ENCODE measurements around the gene SENP7.

Gene SENP7

DNA sequence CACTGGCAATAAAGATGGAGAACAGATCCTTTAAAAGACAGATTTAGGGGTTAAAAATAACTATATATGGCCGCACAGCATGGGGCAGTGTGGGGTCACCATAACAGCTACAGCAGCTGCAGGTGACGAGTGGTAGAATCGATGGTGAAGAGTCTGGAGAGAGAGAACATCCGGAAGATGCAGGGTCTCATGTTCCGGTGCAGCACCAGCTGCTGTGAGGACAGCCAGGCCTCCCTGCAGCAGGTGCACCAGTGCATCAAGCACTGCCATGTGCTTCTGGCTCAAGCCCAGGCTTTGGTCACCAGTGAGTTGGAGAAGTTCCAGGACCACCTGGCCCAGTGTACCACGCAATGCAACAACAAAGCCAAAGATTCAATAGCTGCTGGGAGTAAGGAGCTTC is 98.9 kb downstream of the SENP7 start:
- POLR2A ChIA-PET = no interaction called here
- CTCF ChIA-PET = no interaction called here
- TF ChIP-seq L3MBTL2 (conservative IDR thresholded peaks at IDR 0.05) (no peak), CTBP1 (IDR thresholded peaks at IDR 0.05; ENCODE audit: borderline replicate concordance) (no peak), LEF1 (IDR thresholded peaks at IDR 0.05; ENCODE audit: borderline replicate concordance) (no peak), ELF4 (IDR thresholded peaks at IDR 0.05) (no peak), FOXM1 (IDR thresholded peaks at IDR 0.05; ENCODE audit: borderline replicate concordance) (no peak), FOXK2 (IDR thresholded peaks at IDR 0.05) (no peak), NFRKB (IDR thresholded peaks at IDR 0.05) (no peak), TARDBP (IDR thresholded peaks at IDR 0.05) (no peak), SUZ12 (IDR thresholded peaks at IDR 0.05) (no peak), BHLHE40 (IDR thresholded peaks at IDR 0.05; ENCODE audit: borderline replicate concordance) (no peak), FOXA1 (IDR thresholded peaks at IDR 0.05) (no peak)
- no peak for DNase-seq (ENCODE audit: extremely low spot score)

DNA sequence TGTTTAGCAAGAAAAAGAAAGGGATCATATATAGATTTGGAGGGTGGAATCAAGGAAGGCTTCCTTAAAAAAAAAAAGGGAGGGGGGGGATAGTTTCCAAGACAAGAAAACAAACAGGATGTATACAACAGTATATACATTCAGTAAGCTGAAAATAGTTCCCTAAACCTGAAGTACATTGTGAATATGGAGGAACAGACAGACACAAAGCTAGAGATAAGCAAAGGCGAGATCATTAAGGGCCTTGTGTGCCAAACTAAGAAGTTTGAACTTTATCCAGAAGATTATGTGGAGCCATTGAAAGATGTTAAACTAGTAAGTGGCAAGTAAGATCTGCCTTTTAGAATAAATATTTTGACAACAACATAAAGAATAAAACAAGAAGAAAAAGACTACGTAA is 99.4 kb downstream of the SENP7 start:
- CTCF ChIA-PET = no interaction called here
- no peak for DNase-seq (ENCODE audit: extremely low spot score)
- POLR2A ChIA-PET = no interaction called here
- TF ChIP-seq LEF1 (IDR thresholded peaks at IDR 0.05; ENCODE audit: borderline replicate concordance) (no peak), L3MBTL2 (conservative IDR thresholded peaks at IDR 0.05) (no peak), FOXM1 (IDR thresholded peaks at IDR 0.05; ENCODE audit: borderline replicate concordance) (no peak), TARDBP (IDR thresholded peaks at IDR 0.05) (no peak), FOXA1 (IDR thresholded peaks at IDR 0.05) (no peak), NFRKB (IDR thresholded peaks at IDR 0.05) (no peak), SP1 (IDR thresholded peaks at IDR 0.05) (no peak), SUZ12 (IDR thresholded peaks at IDR 0.05) (no peak), ARNT (IDR thresholded peaks at IDR 0.05) (no peak), FOXK2 (IDR thresholded peaks at IDR 0.05) (no peak), HDGF (IDR thresholded peaks at IDR 0.05; ENCODE audit: borderline replicate concordance) (no peak), BHLHE40 (IDR thresholded peaks at IDR 0.05; ENCODE audit: borderline replicate concordance) (no peak), ELF4 (IDR thresholded peaks at IDR 0.05) (no peak)
- TF ChIP-seq, protein P1, sequence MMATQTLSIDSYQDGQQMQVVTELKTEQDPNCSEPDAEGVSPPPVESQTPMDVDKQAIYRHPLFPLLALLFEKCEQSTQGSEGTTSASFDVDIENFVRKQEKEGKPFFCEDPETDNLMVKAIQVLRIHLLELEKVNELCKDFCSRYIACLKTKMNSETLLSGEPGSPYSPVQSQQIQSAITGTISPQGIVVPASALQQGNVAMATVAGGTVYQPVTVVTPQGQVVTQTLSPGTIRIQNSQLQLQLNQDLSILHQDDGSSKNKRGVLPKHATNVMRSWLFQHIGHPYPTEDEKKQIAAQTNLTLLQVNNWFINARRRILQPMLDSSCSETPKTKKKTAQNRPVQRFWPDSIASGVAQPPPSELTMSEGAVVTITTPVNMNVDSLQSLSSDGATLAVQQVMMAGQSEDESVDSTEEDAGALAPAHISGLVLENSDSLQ (IDR thresholded peaks at IDR 0.05) = no peak

DNA sequence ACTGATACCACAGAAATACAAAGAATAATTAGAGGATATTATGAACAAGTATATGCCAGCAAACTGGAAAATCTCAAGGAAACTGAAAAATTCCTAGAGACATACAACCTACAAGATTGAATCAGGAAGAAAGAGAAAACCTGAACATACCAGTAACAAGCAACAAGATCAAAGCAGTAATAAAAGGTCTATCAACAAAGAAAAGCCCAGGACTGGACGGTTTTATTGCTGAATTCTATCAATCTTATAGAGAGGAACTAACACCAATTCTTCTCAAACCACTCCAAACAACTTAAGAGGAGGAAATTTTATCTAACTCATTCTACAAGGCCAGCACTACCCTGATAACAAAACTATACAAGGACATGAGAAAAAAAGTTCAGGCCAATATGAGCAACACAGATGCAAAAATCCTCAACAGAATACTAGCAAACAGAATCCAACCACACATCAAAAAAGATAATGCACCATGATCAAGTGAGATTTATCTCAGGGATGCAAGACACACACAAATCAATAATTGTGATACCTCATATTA is 121.5 kb downstream of the SENP7 start:
- ChIA-PET CTCF (no interaction called here), POLR2A (no interaction called here)
- no peak for DNase-seq (ENCODE audit: extremely low spot score)
- TF ChIP-seq SUZ12 (IDR thresholded peaks at IDR 0.05) = no peak
- no peak for TF ChIP-seq TARDBP (IDR thresholded peaks at IDR 0.05)
- TF ChIP-seq, protein P1 (IDR thresholded peaks at IDR 0.05) = no peak
- no peak for TF ChIP-seq ELF4 (IDR thresholded peaks at IDR 0.05)
- no peak for TF ChIP-seq SP1 (IDR thresholded peaks at IDR 0.05)
- no peak for TF ChIP-seq FOXM1 (IDR thresholded peaks at IDR 0.05; ENCODE audit: borderline replicate concordance)
- TF ChIP-seq FOXA1 (IDR thresholded peaks at IDR 0.05) = no peak
- no peak for TF ChIP-seq L3MBTL2 (conservative IDR thresholded peaks at IDR 0.05)
- no peak for TF ChIP-seq BHLHE40 (IDR thresholded peaks at IDR 0.05; ENCODE audit: borderline replicate concordance)
- no peak for TF ChIP-seq ZNF384 (IDR thresholded peaks at IDR 0.05)
- no peak for TF ChIP-seq CTBP1 (IDR thresholded peaks at IDR 0.05; ENCODE audit: borderline replicate concordance)
- no peak for TF ChIP-seq LEF1 (IDR thresholded peaks at IDR 0.05; ENCODE audit: borderline replicate concordance)

DNA sequence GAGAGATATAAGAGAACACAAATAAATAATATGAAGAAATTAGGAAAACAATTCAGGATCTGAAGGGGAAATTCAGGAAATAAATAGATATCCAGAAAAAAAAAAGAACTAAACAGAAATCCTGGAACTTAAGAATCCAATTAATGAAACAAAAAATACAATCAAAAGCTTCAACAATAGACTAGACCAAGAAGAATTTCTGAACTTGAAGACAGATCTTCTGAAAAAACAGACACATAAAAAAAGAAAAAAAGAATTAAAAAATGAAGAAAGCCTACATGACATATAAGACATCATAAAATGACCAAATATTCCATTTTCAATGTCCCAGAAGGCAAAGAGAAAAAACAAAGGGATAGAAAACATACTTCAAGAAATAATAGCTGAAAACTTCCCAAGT is 124.3 kb downstream of the SENP7 start:
- TF ChIP-seq, protein P1 (IDR thresholded peaks at IDR 0.05) = no peak
- TF ChIP-seq SUZ12 (IDR thresholded peaks at IDR 0.05) (no peak), ZNF384 (IDR thresholded peaks at IDR 0.05) (no peak), SP1 (IDR thresholded peaks at IDR 0.05) (no peak), ARNT (IDR thresholded peaks at IDR 0.05) (no peak), CTBP1 (IDR thresholded peaks at IDR 0.05; ENCODE audit: borderline replicate concordance) (no peak), FOXK2 (IDR thresholded peaks at IDR 0.05) (no peak), TARDBP (IDR thresholded peaks at IDR 0.05) (no peak)
- ChIA-PET CTCF (no interaction called here), POLR2A (no interaction called here)
- DNase-seq (ENCODE audit: extremely low spot score) = no peak

DNA sequence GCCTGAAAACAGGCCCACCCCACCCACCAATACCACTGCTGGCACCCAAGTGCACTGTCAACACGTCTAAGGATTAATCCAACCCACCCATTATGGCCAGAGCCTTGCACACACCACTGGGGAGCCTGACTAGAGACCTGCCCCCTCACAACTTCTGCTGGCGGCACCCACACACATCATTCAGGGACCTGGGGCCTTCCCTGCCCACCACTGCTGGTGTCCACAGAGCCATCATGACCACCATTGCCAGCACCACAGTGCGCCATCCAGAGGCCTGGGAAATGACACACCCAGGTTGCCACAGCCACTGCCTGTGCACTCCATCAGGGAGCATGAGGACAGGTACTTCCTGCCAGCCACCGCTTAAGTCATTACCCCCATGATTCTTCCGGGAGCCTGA is 125.7 kb downstream of the SENP7 start:
- no peak for DNase-seq (ENCODE audit: extremely low spot score)
- TF ChIP-seq ARNT (IDR thresholded peaks at IDR 0.05) = no peak
- TF ChIP-seq, protein P1 (IDR thresholded peaks at IDR 0.05) = no peak
- no peak for TF ChIP-seq LEF1 (IDR thresholded peaks at IDR 0.05; ENCODE audit: borderline replicate concordance)
- no peak for TF ChIP-seq ELF4 (IDR thresholded peaks at IDR 0.05)
- no peak for TF ChIP-seq SP1 (IDR thresholded peaks at IDR 0.05)
- TF ChIP-seq NFRKB (IDR thresholded peaks at IDR 0.05) = no peak
- TF ChIP-seq BHLHE40 (IDR thresholded peaks at IDR 0.05; ENCODE audit: borderline replicate concordance) = no peak
- TF ChIP-seq ZNF384 (IDR thresholded peaks at IDR 0.05) = no peak
- no peak for TF ChIP-seq FOXA1 (IDR thresholded peaks at IDR 0.05)
- no peak for TF ChIP-seq FOXK2 (IDR thresholded peaks at IDR 0.05)
- TF ChIP-seq HDGF (IDR thresholded peaks at IDR 0.05; ENCODE audit: borderline replicate concordance) = no peak
- no peak for TF ChIP-seq L3MBTL2 (conservative IDR thresholded peaks at IDR 0.05)
- no peak for TF ChIP-seq FOXM1 (IDR thresholded peaks at IDR 0.05; ENCODE audit: borderline replicate concordance)
- TF ChIP-seq SUZ12 (IDR thresholded peaks at IDR 0.05) = no peak
- ChIA-PET CTCF (no interaction called here), POLR2A (no interaction called here)

DNA sequence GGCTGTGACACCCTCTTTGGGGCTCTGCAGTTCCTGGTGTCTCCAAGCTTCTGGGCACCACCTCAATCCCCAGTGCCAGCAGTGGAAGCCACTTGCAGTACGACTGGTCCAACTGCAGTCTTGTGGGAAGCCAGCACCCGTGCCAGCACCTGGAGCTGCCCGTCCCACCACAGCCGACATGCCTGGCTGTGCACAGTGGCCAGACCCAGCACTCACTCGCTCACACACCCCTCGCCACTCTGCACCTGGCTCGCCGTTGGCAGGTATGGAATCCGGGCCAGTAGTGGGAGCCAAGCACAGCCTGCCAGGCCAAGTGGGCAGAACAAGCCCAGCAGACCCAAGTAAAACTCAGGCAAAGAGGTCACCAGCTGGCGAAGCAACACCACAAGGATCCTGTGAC is 128.6 kb downstream of the SENP7 start:
- no peak for DNase-seq (ENCODE audit: extremely low spot score)
- TF ChIP-seq FOXA1 (IDR thresholded peaks at IDR 0.05) (no peak), FOXK2 (IDR thresholded peaks at IDR 0.05) (no peak), HDGF (IDR thresholded peaks at IDR 0.05; ENCODE audit: borderline replicate concordance) (no peak), SUZ12 (IDR thresholded peaks at IDR 0.05) (no peak), L3MBTL2 (conservative IDR thresholded peaks at IDR 0.05) (no peak), CTBP1 (IDR thresholded peaks at IDR 0.05; ENCODE audit: borderline replicate concordance) (no peak), LEF1 (IDR thresholded peaks at IDR 0.05; ENCODE audit: borderline replicate concordance) (no peak), FOXM1 (IDR thresholded peaks at IDR 0.05; ENCODE audit: borderline replicate concordance) (no peak), TARDBP (IDR thresholded peaks at IDR 0.05) (no peak), ELF4 (IDR thresholded peaks at IDR 0.05) (no peak), SP1 (IDR thresholded peaks at IDR 0.05) (no peak), ARNT (IDR thresholded peaks at IDR 0.05) (no peak), BHLHE40 (IDR thresholded peaks at IDR 0.05; ENCODE audit: borderline replicate concordance) (no peak), ZNF384 (IDR thresholded peaks at IDR 0.05) (no peak)
- TF ChIP-seq, protein P1 (IDR thresholded peaks at IDR 0.05) = no peak
- ChIA-PET POLR2A (no interaction called here), CTCF (no interaction called here)

Data from HEK293T (cell line).